Measurements from ENCODE around the gene CSRP2. TPM values are rescaled to one million over a fixed set of nuclear protein-coding genes. Genes with fewer than 3 reads are reported as not detected.

CSRP2 gene
- 10 to 100 TPM; 22.5 to 25.0 TPM for total RNA-seq
- long read RNA-seq, donor 1, partial matches to known transcripts, result 0 of 4 reads
- long read RNA-seq, donor 1, other reads (novel, unspliced or antisense), result 0 of 4 reads
- long read RNA-seq, donor 2, transcript CSRP2-201 (6 exons, 943 nt), result major isoform, 27 of 34 reads
- long read RNA-seq, donor 2, partial matches to known transcripts, result 4 of 34 reads
- long read RNA-seq, donor 2, other reads (novel, unspliced or antisense), result 1 of 34 reads

GRCh38 chr12:76878899-76879709 is at the start of gene CSRP2:
Gene CSRP2 (minus strand): TSS chr12:76879019. CDS start chr12:76866260, 12,759 bp downstream.
- intact Hi-C loops (cut with DNase I), result no loop called here

DNA sequence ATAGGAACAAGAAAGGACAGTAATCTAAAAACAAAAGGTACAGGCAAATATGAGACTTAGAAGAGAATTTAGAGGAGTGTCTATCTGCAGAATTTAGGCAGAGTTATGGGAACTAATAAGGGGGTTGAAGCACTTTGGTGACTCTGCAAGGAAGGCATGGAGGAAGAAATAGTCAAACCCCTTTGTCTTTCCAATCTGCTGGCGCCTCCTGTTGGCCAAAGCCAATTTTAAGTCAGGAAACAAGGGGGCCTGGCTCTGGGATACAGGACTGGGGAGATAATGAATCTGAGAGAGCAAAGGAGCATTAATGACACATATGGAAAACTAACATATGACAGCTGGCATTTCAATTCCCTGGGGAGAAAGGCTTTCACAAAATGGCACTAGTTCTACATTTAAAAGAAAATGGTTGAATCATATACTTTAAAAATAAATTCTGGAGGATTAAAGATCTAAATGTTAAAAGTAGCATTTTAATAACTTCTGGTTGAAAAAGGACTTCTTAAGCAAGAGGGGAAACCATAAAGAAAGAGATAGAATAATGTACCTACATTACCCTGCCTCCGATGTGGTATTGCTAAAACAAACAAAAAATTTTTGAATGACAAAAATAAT is 48.5 kb upstream of the CSRP2 start:
- intact Hi-C loops (cut with DNase I), result no loop called here
- no peak for DNase-seq (ENCODE audit: low spot score)

More at GRCh38 chr12:76878899-76879709, at the start of gene CSRP2:
- DNase-seq (ENCODE audit: low spot score), result peak; percentile 96

- DNase-seq (ENCODE audit: low spot score), result no peak
- intact Hi-C loops (cut with DNase I), result no loop called here
These were observed 46.3 kb upstream of the CSRP2 start for GRCh38 chr12:76925135-76925534.

- no peak for DNase-seq (ENCODE audit: low spot score)
- intact Hi-C loops (cut with DNase I), result no loop called here
These were observed 44.0 kb upstream of the CSRP2 start for GRCh38 chr12:76922866-76923265.

DNA sequence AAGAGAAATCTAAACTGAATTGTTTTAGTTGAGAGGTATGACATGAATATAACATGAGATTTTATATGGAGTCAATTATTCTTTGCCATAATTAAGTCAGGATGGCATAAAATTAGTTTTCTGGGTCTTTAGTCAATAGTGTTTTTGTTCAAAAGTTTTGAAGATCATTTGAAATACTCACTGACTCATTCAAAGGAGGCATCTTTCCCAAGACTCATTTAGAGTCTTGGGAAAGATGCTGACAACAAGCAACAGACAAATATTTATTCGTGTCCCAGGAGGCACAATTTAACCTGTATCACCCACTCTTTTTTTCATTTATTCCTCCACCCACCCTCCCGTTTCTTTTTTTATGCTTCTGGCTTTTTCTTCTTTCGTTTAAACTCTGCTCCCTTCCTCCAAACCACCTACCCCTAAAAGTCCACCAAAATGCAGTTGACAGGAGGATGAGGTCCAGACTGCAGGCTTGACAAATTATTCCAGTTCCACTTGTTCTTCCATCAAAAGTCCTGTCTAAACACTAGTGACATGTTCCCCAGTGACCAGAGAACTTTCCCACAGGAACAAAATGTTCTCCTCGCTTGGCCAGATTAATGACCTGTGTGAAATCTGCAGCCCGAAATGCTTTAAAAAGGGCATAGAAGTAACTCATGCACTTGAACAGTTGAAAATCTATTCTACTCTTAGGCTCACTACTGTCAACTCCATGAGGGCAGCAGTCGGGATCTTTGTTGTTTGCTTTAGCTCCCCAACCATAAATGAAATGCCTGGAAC is 43.3 kb upstream of the CSRP2 start:
- DNase-seq (ENCODE audit: low spot score), result no peak
- intact Hi-C loops (cut with DNase I), result no loop called here

- DNase-seq (ENCODE audit: low spot score), result no peak
- intact Hi-C loops (cut with DNase I), result no loop called here
These were observed 42.3 kb upstream of the CSRP2 start for GRCh38 chr12:76921100-76921471.

DNA sequence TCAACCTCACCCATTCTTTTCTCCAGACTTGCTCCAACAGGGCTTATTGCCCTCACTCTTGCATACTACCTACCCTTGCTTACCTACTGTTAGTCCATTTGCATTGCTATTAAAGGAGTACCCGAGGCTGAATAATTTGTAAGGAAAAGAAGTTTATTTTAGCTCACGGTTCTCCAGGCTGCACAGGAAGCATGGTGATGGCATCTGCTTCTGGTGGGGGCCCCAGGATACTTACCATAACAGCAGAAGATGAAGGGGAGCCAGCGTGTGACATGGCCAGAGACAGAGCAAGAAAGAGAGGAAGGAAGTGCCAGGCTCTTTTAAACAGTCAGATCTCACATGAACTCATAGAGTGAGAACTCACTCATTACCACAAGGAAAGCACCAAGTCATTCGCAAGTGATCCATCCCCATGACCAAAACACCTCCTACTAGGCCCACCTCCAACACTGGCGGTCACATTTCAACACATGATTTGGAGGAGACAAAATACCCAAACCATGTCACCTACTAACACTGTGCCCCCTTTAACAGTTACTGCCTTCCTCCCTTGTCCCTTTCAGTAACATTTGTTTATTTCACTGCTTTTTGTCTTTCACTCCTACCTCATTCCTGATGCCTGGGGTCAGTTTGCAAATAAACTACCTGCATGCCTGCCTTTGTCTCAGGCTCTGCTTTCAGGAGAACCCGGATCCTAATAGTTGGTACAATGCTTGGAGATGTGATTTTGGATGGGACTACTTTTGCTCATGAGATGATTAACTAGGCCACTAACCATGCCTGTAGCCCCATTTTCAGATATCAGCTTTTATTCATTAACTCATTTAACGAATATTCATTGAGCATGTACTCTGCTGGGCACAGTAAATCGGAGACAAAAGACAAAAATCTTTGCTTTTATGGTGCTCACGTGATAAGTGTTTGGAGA is 41.6 kb upstream of the CSRP2 start:
- intact Hi-C loops (cut with DNase I), result no loop called here
- DNase-seq (ENCODE audit: low spot score), result no peak

GRCh38 chr12:76919383-76920171 is 40.8 kb upstream of the CSRP2 start:
- DNase-seq (ENCODE audit: low spot score), result no peak
- intact Hi-C loops (cut with DNase I), result no loop called here

DNA sequence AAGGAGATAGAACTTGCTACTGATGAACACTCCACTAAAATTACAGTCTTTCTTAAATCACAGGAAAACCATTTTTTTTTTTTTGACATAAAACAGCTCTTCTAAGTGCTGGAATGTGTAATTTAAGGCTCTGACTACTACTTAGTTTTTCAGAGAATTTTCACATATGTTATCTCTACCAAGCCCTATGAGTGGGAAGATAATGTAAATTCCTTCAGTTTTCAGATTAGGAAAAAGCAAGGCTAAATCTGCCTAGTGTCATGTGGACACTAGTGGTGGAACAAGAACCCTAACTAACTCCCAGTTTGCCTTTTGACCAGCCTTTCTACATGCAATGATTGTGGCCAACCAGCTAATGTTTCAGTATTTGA is 37.3 kb upstream of the CSRP2 start:
- intact Hi-C loops (cut with DNase I), result no loop called here
- no peak for DNase-seq (ENCODE audit: low spot score)

DNA sequence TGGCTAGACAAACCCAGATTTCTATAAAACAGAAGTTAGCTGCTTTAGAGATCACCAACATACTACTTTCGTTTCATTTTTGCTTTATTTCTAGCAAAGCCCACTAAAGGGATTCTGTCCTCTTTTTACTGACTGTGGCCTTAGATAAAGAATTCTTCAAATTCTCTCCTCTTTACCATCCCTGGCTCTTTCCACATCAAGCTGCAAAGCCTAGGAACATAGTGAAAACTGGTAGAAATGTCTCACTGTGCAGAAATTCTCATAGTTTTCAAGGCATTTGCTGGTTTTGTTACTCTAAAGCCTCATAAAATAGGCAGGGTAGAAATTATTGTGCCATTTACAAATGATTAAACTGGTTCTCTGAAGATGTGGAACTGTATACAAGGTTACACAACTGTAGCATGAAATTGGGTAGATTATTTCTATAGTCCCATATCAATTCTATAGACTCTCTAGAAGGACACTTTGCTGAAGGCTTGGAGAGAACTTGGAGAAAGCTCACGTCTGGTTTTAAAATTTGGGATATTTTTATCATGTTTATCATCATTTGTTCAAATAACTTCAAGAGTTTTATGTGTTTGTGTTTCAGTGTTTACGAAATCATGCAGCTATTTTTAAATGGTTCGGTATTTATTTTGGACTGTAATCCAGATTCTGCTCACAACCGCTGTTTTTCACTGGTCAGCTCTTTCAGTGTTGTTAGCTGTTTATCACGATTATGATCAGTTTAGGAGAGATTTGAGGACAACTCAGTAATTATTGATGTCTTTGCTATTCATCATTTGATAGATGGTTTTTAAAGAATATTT is 36.7 kb upstream of the CSRP2 start:
- DNase-seq (ENCODE audit: low spot score), result no peak
- intact Hi-C loops (cut with DNase I), result no loop called here

GRCh38 chr12:76914102-76914859 is 35.5 kb upstream of the CSRP2 start:
- no peak for DNase-seq (ENCODE audit: low spot score)
- intact Hi-C loops (cut with DNase I), result no loop called here

DNA sequence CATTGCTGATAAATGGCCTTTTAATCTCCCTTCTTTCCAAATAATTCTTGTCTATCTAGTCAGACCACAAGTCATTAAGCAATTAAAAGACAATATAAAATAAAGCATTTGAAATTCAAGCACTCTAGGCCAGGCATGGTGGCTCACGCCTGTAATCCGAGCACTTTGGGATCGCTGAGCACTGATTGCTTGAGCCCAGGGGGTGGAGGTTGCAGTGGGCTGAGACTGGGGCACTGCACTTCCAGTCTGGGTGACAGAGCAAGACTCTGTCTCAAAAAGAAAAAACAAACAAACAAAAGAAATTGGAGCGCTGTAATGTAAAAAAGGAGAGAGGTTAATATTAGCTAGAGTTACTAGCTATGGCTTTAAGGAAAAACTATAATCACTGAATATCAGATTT is 30.5 kb upstream of the CSRP2 start:
- DNase-seq (ENCODE audit: low spot score), result no peak
- intact Hi-C loops (cut with DNase I), result no loop called here

DNA sequence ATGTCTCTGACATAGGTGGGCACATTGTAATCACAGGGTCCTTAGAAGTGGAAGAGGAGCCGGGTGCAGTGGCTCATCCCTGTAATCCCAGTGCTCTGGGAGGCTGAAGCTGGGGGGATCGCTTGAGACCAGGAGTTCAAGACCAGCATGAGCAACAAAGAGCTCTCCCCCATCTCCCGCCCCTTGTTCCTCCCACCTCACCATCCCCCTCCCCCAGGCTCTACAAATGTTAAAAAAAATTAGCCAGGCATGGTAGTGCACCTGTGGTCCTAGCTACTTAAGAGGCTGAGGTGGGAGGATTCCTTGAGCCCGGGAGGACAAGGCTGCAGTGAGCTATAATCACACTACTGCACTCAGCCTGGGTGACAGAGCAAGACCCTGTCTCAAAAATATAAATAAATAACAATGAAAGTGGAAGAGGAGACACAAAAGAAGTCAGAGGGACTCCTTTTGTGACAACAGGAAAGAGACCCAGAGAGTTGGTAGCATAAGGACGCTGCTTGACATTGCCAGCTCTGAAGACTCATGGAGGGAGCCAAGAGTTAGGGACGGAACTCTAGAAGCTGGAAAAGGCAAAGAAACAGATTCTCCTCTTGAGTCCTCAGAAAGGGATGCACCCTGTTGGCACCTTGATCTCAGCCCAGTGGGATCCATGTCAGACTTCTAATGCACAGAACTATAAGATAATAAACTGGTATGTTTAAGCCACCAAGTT is 29.6 kb upstream of the CSRP2 start:
- no peak for DNase-seq (ENCODE audit: low spot score)
- intact Hi-C loops (cut with DNase I), result no loop called here

DNA sequence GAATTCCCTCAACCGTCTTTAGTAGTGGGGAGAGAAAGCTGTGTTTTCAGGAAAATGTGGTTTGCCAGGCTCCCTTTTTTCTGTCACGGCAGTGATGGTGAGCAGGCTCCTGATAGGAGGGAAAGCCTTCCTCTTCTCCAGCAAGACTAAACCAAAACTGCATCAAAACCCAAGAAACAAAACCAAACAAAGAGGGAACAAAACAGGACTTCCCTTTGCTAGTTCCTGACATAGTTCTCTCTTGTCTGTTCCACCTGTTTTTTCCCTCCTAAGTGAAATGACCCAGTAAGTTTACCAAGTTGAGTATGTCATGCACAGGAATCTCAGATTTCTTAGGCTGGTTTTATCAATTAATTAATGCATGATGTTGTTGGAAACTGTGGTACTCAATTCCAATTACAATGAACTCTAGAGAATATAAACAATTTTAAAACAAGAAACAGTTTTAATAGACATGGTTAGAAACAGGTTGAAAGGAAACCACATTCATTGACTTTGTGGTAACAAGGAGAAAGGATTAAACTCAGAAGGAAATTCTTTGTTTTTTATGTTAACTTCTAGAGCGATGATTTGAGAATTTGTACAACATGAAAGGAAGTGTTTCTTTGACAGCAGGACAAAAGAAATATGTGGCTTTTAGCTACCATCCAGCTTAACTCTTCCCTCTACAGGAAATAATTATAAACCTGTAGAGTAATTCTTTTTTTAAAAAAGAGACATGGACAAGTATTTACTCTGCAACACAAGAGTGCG is 23.0 kb upstream of the CSRP2 start:
- DNase-seq (ENCODE audit: low spot score), result no peak
- intact Hi-C loops (cut with DNase I), result no loop called here

DNA sequence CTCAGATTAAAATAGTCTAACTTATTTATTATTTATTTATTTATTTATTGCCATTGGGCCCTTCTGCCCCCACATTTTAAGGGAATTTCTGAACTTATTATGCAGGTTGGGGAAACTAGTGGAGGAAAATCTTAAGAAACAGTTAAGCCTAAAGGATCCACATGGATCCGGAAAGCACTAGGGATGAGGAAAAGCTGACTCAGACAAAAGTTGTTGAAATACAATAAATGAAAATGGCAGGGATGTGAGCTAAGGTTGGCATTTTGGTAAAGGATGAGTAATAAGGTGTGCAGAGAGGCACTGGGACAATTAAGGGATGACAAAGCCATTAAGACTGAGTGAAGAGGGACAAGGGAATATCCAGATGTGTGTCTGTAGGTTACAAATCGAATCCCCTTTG is 20.7 kb upstream of the CSRP2 start:
- no peak for DNase-seq (ENCODE audit: low spot score)
- intact Hi-C loops (cut with DNase I), result no loop called here

Measured in posterior vena cava (tissue), 2 donors.